ENCODE data around the gene PLXNB1.
"Not testable (repeated sequence)": the region's sequence is repeated elsewhere in the genome, so short reads cannot be mapped to it uniquely, and the experiment has no call there.

The PLXNB1 gene

GRCh38 chr3:48429960-48430707, at the start of gene PLXNB1:
Gene PLXNB1, minus strand, starts transcription at chr3:48430086. Its CDS starts 5,475 bp downstream, at chr3:48424611.
- peak; percentile 72 for DNase-seq

GRCh38 chr3:48478626-48479555, 49.0 kb upstream of the PLXNB1 start:
- DNase-seq, result no peak

- DNase-seq, result no peak
Measured at GRCh38 chr3:48477959-48478520, 48.2 kb upstream of the PLXNB1 start.

GRCh38 chr3:48476426-48477053, 46.7 kb upstream of the PLXNB1 start:
- DNase-seq, result no peak

GRCh38 chr3:48475188-48475587, 45.3 kb upstream of the PLXNB1 start:
- DNase-seq, result no peak

- no peak for DNase-seq
Measured at GRCh38 chr3:48474619-48475018, 44.7 kb upstream of the PLXNB1 start.

- DNase-seq, result not testable (repeated sequence)
Measured at GRCh38 chr3:48474031-48474430, 44.1 kb upstream of the PLXNB1 start.

- no peak for DNase-seq
Measured at GRCh38 chr3:48473617-48473952, 43.7 kb upstream of the PLXNB1 start.

GRCh38 chr3:48472923-48473616, 43.2 kb upstream of the PLXNB1 start:
- DNase-seq, result peak; percentile 56

GRCh38 chr3:48472673-48472922, 42.7 kb upstream of the PLXNB1 start:
- DNase-seq, result no peak

GRCh38 chr3:48470286-48470685, 40.4 kb upstream of the PLXNB1 start:
- DNase-seq, result no peak

- DNase-seq, result no peak
Measured at GRCh38 chr3:48469046-48469915, 39.4 kb upstream of the PLXNB1 start.

GRCh38 chr3:48468329-48468731, 38.4 kb upstream of the PLXNB1 start:
- no peak for DNase-seq

GRCh38 chr3:48467473-48468267, 37.8 kb upstream of the PLXNB1 start:
- DNase-seq, result no peak

GRCh38 chr3:48467110-48467454, 37.2 kb upstream of the PLXNB1 start:
- no peak for DNase-seq

GRCh38 chr3:48466386-48467109, 36.7 kb upstream of the PLXNB1 start:
- no peak for DNase-seq

GRCh38 chr3:48465531-48466378, 35.9 kb upstream of the PLXNB1 start:
- DNase-seq, result peak; percentile 66

- DNase-seq, result no peak
Measured at GRCh38 chr3:48465237-48465530, 35.3 kb upstream of the PLXNB1 start.

GRCh38 chr3:48464713-48465221, 34.9 kb upstream of the PLXNB1 start:
- no peak for DNase-seq

Measured in DMS79 treated with DMSO at 0.1 percent for 48 hours (cell line).